ENCODE data around the gene SUN5. TPM values are rescaled to one million over a fixed set of nuclear protein-coding genes. Genes with fewer than 3 reads are reported as not detected.

SUN5 gene
- total and polyA plus RNA-seq, 2 of the 8 experiments (the other 6 are each of a cell fraction or from before 2014, with no cell fraction given), result not detected

- CTCF ChIA-PET (ENCODE audit: partially characterized antibody), result interaction anchor here (0.8 to 5.4 kb wide), 8 partner anchors 8 to 310 kb away, joined by 4 to 53 read pairs (median 4); partner anchors contain the start of gene SUN5
- no peaks in the 10 kb centered on the region for H3K79me2 ChIP-seq (ENCODE audit: control insufficient read depth in 1 of 2, insufficient read depth in 2 of 2, low read length in 2 of 2)
- no peak overlapping the region for H3K4me3 ChIP-seq (ENCODE audit: extremely low read depth in 1 of 4, insufficient read depth in 2 of 4, low read depth in 3 of 4, low read length in 4 of 4)
- H3K4me1 ChIP-seq (replicated peaks in 1 of 4; ENCODE audit: control insufficient read depth in 3 of 4, insufficient read depth in 4 of 4, low read length in 3 of 4), result no peaks in the 10 kb centered on the region; a peak in 1 of 7 replicates
- 86% methylated on average over 9 of the region's 9 CpGs; no CpG with 5 or more reads in 1 of the 2 experiments for WGBS, 2 experiments (ENCODE audit: extremely low coverage in 1 of 2, insufficient coverage in 1 of 2, insufficient read length in 1 of 2, insufficient replicate concordance in 2 of 2, low coverage in 1 of 2, low lambda C conversion rate in 2 of 2, missing lambda C conversion rate in 1 of 2)
- no peaks in the 10 kb centered on the region for H3K36me3 ChIP-seq (ENCODE audit: control insufficient read depth in 2 of 4, insufficient read depth in 4 of 4, low read length in 3 of 4)
- H3K79me1 ChIP-seq (ENCODE audit: low read depth, low read length), result no peaks in the 10 kb centered on the region
- H3K27ac ChIP-seq (ENCODE audit: low read depth, low read length), result no peak overlapping the region
- no peak overlapping the region for H3K56ac ChIP-seq (replicated peaks; ENCODE audit: insufficient read length, low read depth, low read length)
- no peaks in the 10 kb centered on the region for H3K27me3 ChIP-seq (replicated peaks in 1 of 4; ENCODE audit: control insufficient read depth in 3 of 4, extremely low read depth in 1 of 4, insufficient read depth in 3 of 4, low read length in 3 of 4)
- H2AFZ ChIP-seq (ENCODE audit: low read length), result no peak overlapping the region
- H4K91ac ChIP-seq (replicated peaks; ENCODE audit: insufficient read length, low read length), result no peak overlapping the region
- no peak overlapping the region; the same call in 1 of the 2 replicates for H2BK20ac ChIP-seq (ENCODE audit: low read length)
- no peak overlapping the region for H2BK5ac ChIP-seq (ENCODE audit: low read depth, low read length)
- no peak overlapping the region for H3K4me2 ChIP-seq (ENCODE audit: insufficient read depth in 1 of 2, low read depth in 2 of 2, low read length in 2 of 2)
- H3K23me2 ChIP-seq (ENCODE audit: low read depth, low read length), result no peaks in the 10 kb centered on the region
- no peaks in the 10 kb centered on the region for H4K20me1 ChIP-seq (replicated peaks in 1 of 2; ENCODE audit: control insufficient read depth in 1 of 2, insufficient read depth in 2 of 2, low read length in 2 of 2)
- no peak overlapping the region for H2BK15ac ChIP-seq (ENCODE audit: low read length)
- H4K5ac ChIP-seq (ENCODE audit: insufficient read length, low read depth, low read length), result no peak overlapping the region
- H3K23ac ChIP-seq (ENCODE audit: insufficient read length), result no peak overlapping the region
- no peak overlapping the region for H2BK120ac ChIP-seq (replicated peaks; ENCODE audit: low read depth, low read length)
- FAIRE-seq, result no peak
- H2AK5ac ChIP-seq (ENCODE audit: low read depth, low read length), result no peak overlapping the region
- no peak overlapping the region for H2BK12ac ChIP-seq (ENCODE audit: low read depth, low read length)
- H3K4ac ChIP-seq (replicated peaks; ENCODE audit: insufficient read length, low read depth, low read length), result no peak overlapping the region
- no peak overlapping the region for H3K14ac ChIP-seq (ENCODE audit: insufficient read length)
- DNase-seq (ENCODE audit: low read depth in 1 of 2, low spot score in 2 of 2), result no peak
- no peak overlapping the region for H4K8ac ChIP-seq (ENCODE audit: extremely low read depth, insufficient read depth, low read length)
- no peaks in the 10 kb centered on the region for H3K9me3 ChIP-seq (ENCODE audit: insufficient read depth in 2 of 2, low read depth in 1 of 2, low read length in 1 of 2)
- POLR2A ChIA-PET (ENCODE audit: partially characterized antibody), result interaction anchor here (0.7 to 0.8 kb wide), 2 partner anchors 8 to 20 kb away, joined by 3 read pairs; no protein-coding TSS in a partner anchor
- H3K18ac ChIP-seq (ENCODE audit: extremely low read depth, low read length), result no peak overlapping the region
- H3K9ac ChIP-seq (replicated peaks in 1 of 4; ENCODE audit: extremely low read depth in 1 of 4, low read depth in 3 of 4, low read length in 3 of 4), result no peak overlapping the region
- TF ChIP-seq BACH1 (IDR thresholded peaks at IDR 0.05; ENCODE audit: low read length) (no peak), ZNF274 (IDR thresholded peaks at IDR 0.05; ENCODE audit: borderline replicate concordance, extremely low read depth, low read length) (no peak), SIN3A (conservative IDR thresholded peaks at IDR 0.05 in 1 of 2, IDR thresholded peaks at IDR 0.05 in 1 of 2; ENCODE audit: low read depth in 1 of 2, low read length in 2 of 2) (no peak), HDAC2 (IDR thresholded peaks at IDR 0.05; ENCODE audit: borderline replicate concordance in 1 of 2, low read depth in 2 of 2, low read length in 2 of 2) (no peak), HDAC6 (IDR thresholded peaks at IDR 0.05; ENCODE audit: low read depth, low read length) (no peak), RNF2 (IDR thresholded peaks at IDR 0.05; ENCODE audit: borderline replicate concordance, low read depth, low read length, missing control alignments, poor library complexity, severe bottlenecking) (no peak), CTCF (IDR thresholded peaks at IDR 0.05; ENCODE audit: control extremely low read depth in 1 of 3, insufficient read depth in 1 of 3, low read depth in 1 of 3, low read length in 3 of 3) (no peak), NANOG (IDR thresholded peaks at IDR 0.05; ENCODE audit: insufficient read depth, low read depth, low read length, poor library complexity, severe bottlenecking) (no peak)
These were observed 19.4 kb downstream of the SUN5 start for GRCh38 chr20:32984631-32985354.
